GM19452 (cell line): ENCODE data around the gene TERC.
"Not testable (repeated sequence)": the region's sequence is repeated elsewhere in the genome, so short reads cannot be mapped to it uniquely, and the experiment has no call there.

Experiments used
- ATAC-seq: cut with Tn5 transposase; IDR thresholded peaks from one replicate; pipeline ENCODE4 v1.9.1; 2021; ENCODE audit not compliant: unreplicated experiment

TERC gene

DNA sequence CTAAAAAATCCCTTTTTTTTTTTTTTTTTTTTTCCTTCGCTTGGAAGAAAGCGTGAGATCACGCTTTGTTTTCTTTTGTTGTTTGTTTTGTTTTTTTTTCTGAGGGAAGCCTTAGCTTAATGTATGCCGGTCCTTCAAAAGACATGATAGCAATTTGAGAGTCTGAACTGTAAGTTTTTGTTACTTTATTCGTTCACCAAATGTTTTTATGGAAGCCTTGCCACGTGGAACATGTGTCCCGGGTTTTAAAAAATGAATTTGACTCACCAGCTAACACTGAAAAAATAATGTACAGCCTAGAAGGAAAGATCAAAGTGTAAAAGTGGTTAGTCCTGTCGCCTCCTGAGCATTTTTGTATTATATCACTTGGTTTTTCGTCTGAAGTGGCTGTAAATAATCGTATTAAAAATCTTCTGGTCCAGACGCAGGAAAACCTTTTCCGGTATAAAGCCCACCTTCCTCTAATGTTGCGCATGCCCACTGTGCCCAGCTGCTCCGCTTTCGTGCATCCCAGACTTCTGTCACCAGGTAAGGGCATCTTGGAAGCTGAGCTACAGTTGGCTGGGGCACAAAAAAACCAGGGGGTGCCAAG lies 7.5 kb upstream of the TERC start:
- peak; percentile 14 for ATAC-seq

DNA sequence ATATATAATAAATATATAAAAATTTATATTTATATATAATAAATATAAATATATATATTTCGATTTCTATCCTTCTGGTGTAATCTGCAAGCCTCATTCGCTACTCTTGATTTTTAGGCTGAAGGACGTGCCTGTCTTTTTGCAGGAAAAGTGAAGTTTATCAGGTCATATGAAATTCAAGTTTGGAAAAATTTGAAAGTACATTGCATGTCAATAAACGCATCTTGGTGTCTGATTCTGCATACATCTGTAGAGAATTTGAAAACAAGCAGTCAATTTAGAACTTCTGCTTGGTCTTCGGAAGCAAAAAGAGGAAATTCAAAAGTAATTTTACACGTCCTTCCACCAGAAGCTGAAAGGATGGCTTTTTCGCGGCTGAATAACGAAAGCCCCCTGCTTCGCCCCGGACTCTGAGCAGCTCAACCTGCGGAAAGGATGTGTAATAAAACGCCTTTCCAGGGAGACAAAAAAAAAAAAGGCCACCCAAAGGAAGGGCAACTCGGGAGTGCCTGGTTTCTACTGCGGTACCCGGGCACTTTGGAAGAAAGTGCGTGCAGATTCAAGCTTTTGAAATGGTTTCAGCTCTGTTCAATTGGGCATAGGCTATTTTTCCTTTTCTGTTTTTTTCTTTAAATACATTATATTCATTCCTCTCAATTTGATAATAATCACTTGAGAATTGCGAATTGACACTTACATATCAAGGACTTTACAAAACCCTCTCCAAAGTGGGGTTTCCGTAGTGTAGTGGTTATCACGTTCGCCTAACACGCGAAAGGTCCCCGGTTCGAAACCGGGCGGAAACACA lies 6.8 kb upstream of the TERC start:
- peak; percentile 16 for ATAC-seq

DNA sequence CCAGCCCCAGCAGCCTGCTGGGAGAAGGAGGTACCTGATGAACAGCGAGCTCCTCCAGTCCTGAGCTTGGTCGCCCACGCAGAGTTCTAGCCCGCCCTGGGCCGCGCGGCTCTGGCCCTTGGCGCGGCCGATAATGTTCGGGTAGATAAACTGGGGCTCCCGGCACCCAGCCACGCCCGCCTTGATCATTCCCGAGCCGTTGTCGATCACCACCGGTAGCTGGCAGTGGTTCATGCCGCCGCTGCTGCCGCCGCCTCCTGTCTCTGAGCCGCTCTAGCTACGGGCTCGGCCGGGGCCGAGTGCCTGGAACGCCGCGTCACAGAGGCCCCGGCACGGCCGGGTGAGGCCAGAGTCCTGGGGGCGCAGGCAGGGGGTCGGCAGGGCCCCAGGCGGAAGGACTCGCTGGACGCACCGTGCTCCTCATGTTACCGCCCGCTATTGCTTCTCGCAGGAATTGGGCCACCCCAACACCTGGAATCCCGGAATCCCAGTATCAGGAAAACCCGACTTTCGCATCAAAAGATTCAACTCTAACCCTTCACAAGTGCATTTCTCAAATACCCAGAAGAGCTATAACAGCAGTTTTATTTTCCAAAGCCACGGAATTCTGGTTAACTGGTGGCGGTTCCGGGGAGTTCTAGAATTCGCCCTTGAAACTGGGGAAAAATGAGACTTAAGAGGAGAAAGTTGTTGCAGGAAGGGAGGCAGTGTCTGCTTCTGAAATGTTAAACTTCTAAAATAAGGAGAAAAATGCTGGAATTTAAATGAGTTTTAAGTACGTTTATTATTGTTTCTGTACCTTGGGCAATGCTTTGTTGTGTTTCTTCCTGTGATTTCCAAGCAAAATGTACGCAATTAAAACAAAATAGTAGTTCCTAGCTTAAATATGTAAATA lies 4.7 kb upstream of the TERC start, which contains the start of gene ACTRT3:
Gene ACTRT3, minus strand, starts transcription at position 275 of the 895 bp plus-strand sequence. Its CDS starts 41 bp downstream, at position 234.
- peak; percentile 26 for ATAC-seq

DNA sequence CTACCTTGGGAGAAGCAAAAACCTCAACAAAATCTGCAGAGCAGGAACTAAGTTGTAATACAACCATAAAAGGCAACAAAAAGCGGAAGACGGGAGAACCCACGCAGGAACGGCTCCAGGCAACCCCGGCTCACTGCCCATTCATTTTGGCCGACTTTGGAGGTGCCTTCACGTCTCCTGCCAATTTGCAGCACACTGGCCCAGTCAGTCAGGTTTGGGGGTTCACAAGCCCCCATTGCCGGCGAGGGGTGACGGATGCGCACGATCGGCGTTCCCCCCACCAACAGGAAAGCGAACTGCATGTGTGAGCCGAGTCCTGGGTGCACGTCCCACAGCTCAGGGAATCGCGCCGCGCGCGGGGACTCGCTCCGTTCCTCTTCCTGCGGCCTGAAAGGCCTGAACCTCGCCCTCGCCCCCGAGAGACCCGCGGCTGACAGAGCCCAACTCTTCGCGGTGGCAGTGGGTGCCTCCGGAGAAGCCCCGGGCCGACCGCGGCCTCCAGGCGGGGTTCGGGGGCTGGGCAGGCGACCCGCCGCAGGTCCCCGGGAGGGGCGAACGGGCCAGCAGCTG lies 463 bp downstream of the TERC start:
- ATAC-seq: peak; percentile 38

DNA sequence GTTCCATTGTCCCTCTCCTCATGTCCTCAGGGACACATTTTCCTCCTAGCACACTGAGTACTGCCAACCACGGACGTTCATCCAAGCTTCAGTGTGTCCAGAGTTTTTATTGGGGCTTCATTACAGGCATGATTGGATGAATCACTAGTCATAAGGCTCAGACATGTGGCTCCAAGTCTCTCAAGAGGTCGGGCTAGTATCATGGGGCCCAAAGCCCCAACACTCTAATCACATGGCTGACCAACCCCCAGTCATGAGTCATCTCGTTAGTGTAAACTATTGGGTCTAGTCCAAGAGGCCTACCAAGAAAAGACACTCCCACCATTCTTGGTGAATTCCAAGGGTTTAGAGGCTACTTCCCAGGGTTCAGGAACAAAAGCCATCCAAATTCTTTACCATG lies 4.4 kb downstream of the TERC start:
- ATAC-seq: no peak

DNA sequence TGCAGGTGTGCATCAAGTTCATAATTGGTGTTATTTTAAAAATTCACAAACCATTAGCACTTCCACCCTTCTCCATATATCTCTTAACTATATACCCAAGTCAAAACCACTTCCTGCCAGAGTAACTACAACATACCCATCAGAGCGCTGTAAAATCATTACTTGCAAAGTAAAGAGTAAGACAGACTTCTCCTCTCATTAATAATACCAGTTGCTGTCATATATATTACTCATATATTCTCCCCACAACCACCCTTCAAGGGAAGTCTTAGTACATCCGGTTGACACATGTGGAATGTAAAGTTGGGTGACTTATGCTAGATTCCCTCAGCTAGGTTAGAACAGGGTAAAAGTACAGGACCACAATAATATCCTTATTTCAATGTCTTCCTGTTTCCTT lies 5.6 kb downstream of the TERC start:
- peak; percentile 56 for ATAC-seq

DNA sequence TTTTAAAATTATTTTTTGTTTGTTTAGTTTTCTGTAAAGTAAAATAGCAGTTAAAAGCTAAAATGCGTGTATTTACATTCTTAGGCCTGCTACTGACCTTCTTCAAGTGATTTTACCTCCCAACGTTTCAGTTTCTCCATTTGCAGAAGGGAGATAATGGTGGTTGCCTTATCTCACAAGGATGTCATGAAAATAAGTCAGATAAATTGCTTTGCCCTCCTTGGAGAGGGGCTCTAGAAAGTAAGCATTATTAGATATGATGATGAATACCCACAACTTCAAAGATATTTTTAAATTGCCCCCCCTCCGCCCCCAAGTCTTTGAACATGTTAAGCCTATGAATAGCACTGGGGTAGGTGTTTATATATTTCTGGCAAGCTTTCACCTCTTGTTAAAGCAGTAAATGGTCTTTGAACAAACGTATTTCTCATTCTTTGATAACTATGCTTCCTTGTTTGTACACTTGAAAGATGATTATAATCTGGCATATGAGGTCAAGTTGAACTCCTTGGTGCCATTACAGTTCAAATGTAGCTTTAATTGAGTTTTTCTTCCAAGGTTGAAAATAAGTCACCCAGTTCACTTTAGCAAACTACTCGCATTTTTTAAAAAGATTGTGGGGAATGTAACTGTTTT lies 6.4 kb downstream of the TERC start:
- no peak for ATAC-seq

DNA sequence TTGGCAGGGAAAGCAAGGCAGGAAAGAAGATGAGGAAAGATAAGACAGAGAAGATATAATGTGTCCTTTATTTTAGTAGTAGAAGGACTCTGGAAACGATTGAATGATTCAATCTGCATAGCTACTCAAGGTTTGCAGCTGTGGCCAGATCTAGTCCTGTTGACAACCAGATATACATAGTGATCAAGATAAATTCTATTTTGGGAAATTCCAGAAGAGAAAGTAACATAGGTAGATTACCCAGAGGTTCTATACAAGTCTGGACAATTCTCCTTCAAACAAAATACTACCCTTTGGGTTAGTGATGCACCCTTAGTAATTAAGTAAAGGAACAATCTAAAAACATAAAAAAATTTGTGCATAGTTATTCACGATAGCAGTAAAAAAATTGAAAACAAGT lies 9.4 kb downstream of the TERC start:
- ATAC-seq: no peak

DNA sequence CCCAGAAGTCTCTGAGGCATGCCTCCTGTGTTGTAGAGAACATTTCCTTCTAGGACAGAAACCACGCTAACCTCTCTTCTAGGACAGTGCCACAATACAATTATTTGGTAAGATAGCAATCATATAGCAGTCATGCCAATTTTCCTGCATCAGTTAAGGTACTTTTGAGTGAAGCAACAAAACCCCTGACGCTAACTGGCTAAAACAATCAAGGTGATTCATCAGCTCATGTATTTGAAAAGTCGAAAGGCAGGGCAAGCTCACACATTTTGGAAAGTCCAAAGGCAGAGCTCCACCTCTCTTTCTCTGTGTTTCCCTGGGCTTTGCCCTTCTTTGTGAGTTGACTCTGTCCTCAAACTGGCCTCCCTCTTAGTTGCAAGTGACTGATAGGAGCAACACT lies 10.1 kb downstream of the TERC start:
- ATAC-seq: no peak

DNA sequence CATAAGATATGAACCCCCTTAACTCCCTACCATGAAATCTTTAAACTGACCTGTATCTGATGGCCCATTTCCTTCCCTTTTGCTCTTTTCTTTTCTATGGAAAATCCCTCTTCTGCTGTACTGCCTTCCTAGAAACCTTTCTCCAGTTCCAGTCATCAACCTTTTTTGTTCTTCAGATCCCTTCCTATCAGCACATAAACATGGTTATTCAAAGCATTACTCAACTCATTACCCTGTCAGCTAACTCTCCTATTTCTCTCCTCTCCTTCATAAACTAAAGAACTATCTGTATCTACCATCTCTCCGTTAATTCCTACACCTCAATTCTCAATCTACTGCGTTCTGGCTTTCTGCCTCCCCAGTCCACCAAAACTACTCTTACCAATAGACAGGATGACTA lies 13.0 kb downstream of the TERC start:
- ATAC-seq: no peak

DNA sequence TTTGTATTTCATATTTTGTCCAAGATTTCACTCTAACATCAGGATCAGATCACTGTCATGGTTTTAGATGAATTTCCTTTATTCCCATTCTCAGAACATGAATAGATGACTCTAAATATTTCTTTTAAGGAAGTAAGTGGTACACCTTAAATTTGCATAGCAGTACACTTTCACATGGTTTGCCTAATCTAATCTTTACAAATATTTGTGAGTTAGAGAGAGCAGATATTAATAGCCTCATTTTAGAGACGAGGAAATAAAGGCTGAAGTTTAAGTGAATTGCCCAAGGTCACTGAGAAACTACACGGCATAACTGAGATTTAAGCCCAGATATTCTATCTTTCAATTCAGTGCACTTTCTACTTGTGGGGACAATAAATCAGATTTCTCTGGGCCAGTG lies 14.2 kb downstream of the TERC start:
- no peak for ATAC-seq

DNA sequence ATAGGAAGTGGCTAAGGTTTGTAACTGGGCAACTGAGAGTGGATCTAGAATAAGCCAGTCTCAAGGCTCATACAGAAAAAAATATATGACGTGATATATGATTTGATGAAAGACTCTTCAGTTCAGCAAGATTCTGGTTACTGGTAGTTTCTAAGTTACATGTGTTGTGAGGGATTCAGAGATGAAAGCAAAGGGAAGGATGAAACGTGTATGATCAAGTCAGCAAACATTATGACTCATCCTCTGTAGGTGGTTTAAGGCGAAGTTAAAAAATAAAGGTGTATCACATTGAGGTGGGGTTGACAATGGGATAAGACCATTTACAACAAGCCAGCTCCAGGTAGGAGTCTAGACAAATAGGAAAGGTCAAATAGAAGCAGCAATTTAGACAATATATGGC lies 16.2 kb downstream of the TERC start:
- no peak for ATAC-seq

DNA sequence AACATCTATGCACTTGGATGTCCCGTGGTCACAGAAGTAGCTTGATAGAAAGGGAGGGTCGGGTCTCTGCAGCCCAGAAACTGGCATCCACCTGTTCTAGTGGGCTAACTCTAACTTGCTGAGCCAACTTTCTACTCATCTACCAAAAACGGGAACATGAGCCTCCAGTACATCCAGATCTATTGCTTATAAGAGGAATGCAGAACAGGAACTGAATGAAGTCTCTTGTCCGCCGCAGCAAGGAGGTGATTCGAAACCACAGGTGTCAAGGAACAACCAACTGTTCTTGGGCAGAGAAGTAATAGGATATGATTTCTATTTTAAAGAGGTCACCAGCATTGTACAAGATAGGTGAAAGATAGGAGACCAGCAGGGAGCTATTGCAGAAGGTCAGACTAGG lies 17.9 kb downstream of the TERC start:
- no peak for ATAC-seq

DNA sequence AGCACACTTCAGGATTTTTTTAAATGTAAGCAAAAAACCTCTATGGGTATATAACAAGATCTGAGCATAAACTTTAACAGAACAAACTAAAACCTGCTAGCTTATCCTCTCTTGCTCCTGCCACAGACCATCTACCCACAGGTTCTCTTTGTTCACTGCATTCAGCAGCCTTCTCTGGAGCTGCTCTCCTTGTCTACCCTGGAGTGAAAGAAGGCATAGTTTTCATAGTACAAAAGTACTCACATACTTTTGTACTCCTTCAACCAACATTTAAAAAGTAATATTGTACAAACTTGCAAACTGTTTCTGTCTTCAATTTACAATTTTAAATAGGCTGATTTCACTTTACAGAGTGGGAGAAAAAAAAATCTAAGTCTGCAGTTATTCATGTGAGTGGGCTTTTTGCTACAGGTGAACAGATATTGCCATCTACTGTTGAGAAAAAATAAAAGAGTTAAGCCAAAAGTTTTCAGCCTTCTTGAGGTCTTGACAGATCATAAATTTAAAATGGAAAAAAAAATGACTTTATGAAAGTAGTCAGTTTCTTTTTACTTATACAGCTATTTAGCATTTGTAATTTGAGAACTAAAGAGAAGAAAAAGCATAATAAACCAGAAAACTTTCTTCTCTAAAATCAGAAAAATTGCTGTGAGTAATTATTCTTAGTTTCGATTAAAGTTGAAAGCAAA lies 20.4 kb downstream of the TERC start:
- ATAC-seq: no peak

DNA sequence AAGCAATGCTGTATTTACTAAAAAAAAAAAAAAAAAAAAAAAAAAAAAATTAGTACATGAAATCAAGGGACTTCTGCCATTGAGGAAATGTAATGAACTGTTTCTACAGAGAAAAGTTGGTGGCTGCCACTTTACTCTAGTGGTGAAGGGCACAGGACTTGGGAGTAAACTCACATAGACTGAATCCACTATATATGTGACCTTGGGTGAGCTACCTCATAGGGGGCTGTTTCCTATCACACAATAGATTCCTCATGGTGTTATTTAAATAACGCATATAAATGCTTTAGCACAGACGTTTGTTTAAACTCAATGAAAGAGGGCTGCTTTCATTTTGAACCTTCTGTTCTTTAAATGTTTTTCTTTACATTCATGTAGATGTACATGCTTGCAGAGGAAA lies 25.8 kb downstream of the TERC start:
- ATAC-seq: no peak

DNA sequence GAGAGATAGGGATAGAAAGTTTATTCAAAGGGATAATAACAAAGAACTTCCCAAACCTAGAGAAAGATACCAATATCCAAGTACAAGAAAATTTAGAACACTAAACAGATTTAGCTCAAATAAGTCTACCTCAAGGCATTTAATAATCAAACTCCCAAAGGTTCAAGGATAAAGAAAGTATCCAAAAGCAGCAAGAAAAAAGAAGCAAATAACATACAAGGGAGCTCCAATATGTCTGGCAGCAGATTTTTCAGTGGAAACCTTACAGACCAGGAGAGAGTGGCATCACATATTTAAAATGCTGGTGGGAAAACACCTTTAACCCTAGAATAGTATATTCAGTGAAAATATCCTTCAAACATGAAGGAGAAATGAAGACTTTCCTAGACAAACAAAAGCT lies 33.0 kb downstream of the TERC start:
- not testable (repeated sequence) for ATAC-seq

DNA sequence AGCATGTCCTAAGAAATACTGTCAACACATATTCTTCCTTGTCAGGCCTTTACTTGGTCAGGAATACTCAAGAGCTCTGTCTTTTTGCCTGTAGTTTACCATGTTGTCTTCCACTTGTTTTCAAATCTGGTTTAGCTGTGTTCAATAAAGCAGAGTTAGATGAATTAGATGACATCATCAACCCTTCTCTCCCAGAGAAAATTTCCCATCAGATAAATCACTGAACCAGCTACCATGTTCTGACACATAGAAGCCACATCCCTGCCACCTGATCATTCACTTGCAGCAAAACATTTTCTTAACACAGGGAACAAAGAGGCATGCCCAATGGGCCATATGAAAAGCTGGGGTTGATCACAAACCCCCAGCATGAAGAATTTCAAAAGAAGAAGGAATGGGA lies 42.1 kb downstream of the TERC start:
- no peak for ATAC-seq

DNA sequence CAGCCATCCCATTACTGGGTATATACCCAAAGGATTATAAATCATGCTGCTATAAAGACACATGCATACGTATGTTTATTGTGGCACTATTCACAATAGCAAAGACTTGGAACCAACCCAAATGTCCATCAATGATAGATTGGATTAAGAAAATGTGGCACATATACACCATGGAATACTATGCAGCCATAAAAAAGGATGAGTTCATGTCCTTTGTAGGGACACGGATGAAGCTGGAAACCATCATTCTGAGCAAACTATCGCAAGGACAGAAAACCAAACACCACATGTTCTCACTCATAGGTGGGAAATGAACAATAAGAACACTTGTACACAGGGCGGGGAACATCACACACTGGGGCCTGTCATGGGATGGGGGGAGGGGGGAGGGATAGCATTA lies 46.4 kb downstream of the TERC start:
- not testable (repeated sequence) for ATAC-seq
